GM12801 (cell line): ENCODE results near the gene BHLHA15.

Source experiments
- TF ChIP-seq, protein P1 (sequence below): IDR thresholded peaks from one replicate; pipeline ENCODE4 v1.5.1; 2011; ENCODE audit warnings: control low read depth; ENCODE audit not compliant: insufficient read length; ENCODE audit errors: extremely low read depth

BHLHA15 gene

DNA sequence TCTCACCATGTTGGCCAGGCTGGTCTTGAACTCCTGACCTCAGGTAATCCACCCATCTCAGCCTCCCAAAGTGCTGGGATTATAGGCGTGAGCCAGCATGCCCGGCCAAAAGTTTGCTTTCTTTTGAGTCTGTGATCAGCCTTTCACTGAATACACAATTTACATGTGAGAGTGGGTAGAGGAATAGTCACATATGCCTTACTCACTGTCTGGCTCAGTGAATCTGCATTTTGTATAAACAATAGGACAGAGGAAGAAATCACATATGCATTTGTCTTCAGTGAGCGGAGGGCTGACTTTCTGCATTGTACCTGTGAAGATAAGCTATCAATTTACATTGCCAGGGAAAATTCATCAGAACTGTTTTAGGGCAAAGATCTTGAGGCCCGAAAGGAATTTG is 43.3 kb downstream of the BHLHA15 start:
- TF ChIP-seq, protein P1, sequence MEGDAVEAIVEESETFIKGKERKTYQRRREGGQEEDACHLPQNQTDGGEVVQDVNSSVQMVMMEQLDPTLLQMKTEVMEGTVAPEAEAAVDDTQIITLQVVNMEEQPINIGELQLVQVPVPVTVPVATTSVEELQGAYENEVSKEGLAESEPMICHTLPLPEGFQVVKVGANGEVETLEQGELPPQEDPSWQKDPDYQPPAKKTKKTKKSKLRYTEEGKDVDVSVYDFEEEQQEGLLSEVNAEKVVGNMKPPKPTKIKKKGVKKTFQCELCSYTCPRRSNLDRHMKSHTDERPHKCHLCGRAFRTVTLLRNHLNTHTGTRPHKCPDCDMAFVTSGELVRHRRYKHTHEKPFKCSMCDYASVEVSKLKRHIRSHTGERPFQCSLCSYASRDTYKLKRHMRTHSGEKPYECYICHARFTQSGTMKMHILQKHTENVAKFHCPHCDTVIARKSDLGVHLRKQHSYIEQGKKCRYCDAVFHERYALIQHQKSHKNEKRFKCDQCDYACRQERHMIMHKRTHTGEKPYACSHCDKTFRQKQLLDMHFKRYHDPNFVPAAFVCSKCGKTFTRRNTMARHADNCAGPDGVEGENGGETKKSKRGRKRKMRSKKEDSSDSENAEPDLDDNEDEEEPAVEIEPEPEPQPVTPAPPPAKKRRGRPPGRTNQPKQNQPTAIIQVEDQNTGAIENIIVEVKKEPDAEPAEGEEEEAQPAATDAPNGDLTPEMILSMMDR = no peak

DNA sequence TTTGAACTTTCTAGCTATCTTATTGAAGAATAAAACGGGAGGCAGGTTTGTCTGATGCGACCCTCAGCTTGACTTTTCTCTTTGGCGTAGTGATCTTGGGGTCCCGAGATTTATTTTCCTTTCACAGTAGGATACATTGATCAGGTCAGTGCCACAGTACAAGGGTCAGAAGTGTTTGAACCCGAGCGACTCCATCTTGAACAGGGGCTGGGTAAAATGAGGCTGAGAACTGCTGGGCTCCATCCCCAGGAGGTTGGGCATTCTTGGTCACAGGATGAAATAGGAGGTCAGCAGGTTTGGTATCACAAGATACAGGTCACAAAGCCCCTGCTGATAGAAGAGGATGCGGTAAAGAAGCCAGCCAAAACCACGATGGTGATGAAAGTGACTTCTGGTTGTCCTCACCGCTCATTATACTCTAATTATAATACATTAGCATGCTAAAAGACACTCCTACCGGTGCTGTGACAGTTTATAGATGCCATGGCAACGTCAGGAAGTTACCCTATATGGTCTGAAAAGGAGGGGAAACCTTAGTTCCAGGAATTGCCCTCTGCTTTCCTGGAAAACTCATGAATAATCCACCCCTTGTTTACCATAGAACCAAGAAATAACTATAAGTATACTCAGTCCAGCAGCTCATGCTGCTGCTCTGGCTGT is 43.8 kb downstream of the BHLHA15 start:
- TF ChIP-seq, protein P1 = no peak

DNA sequence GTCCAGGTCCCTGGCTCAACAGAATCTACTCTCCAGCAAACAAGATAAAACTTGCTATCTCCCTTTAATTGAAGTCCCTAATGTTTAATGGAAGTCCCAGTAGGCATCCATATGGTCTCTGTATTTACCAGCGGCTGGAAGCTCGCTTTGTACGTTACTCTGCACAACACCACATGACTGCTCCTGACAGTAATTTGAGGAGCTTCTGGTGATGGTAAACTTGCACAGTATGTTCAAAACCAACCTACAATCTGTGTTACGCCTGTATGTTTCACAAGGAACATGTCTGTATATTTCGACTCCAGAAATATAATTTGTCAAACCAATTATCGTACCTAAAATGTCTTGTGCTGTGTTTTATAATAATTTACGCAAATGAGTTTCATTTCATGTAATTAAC is 45.2 kb downstream of the BHLHA15 start:
- TF ChIP-seq, protein P1 = no peak

DNA sequence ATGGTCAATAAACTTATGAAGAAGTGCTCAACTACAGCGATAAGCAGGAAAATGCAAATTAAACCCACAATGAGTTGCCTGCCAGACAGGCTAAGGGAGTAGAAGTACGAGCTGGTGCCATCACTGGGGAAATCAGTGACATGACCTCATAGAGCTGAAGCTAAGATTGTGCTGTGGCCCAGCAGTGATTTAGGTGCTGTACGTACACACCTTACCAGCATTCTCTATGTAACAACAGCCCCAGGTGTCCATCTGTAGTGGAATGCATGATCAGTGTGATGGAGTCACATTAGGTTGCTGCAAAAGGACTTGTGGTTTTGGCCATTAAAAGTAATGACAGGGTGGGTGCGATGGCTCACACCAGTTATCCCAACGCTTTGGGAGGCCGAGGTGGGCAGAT is 46.5 kb downstream of the BHLHA15 start:
- TF ChIP-seq, protein P1 = no peak
